Activated T-helper 1 cell treated with Interleukin-2 at 50 U/mL for 16 hours (primary cell): ENCODE measurements around the gene BBS2.
"Not testable (repeated sequence)": the region's sequence is repeated elsewhere in the genome, so short reads cannot be mapped to it uniquely, and the experiment has no call there.

Experiments
- DNase-seq: peaks from one replicate; pipeline ENCODE4 v3.0.0-alpha.2; 2020; ENCODE audit warnings: low read depth

BBS2 gene

GRCh38 chr16:56518425-56518824 lies 1.4 kb downstream of the BBS2 start:
- no peak for DNase-seq

- no peak for DNase-seq
Observed at GRCh38 chr16:56517206-56517605, 2.6 kb downstream of the BBS2 start.

GRCh38 chr16:56515665-56516064 lies 4.2 kb downstream of the BBS2 start:
- DNase-seq: no peak

GRCh38 chr16:56514845-56515244 lies 5.0 kb downstream of the BBS2 start:
- no peak for DNase-seq

GRCh38 chr16:56513972-56514371 lies 5.9 kb downstream of the BBS2 start:
- DNase-seq: peak; percentile 4

GRCh38 chr16:56513091-56513490 lies 6.7 kb downstream of the BBS2 start:
- no peak for DNase-seq

GRCh38 chr16:56512025-56512424 lies 7.8 kb downstream of the BBS2 start:
- no peak for DNase-seq

GRCh38 chr16:56510544-56510943 lies 9.3 kb downstream of the BBS2 start:
- DNase-seq: no peak

GRCh38 chr16:56506941-56507340 lies 12.9 kb downstream of the BBS2 start:
- DNase-seq: no peak

GRCh38 chr16:56505181-56505580 lies 14.6 kb downstream of the BBS2 start:
- DNase-seq: no peak

GRCh38 chr16:56493815-56494214 lies 26.0 kb downstream of the BBS2 start:
- DNase-seq: no peak

GRCh38 chr16:56493126-56493525 lies 26.7 kb downstream of the BBS2 start:
- no peak for DNase-seq

- DNase-seq: no peak
Observed at GRCh38 chr16:56491657-56492261, 28.1 kb downstream of the BBS2 start.

GRCh38 chr16:56488868-56489267 lies 31.0 kb downstream of the BBS2 start:
- DNase-seq: not testable (repeated sequence)

- DNase-seq: no peak
Observed at GRCh38 chr16:56488035-56488434, 31.8 kb downstream of the BBS2 start.

GRCh38 chr16:56483394-56483793 lies 36.4 kb downstream of the BBS2 start:
- DNase-seq: no peak

GRCh38 chr16:56482683-56483236 lies 37.1 kb downstream of the BBS2 start:
- DNase-seq: no peak

- DNase-seq: no peak
Observed at GRCh38 chr16:56481468-56482122, 38.2 kb downstream of the BBS2 start.

- no peak for DNase-seq
Observed at GRCh38 chr16:56480776-56481467, 38.9 kb downstream of the BBS2 start.

GRCh38 chr16:56479469-56479868 lies 40.4 kb downstream of the BBS2 start:
- no peak for DNase-seq

GRCh38 chr16:56478281-56479049 lies 41.4 kb downstream of the BBS2 start:
- DNase-seq: no peak

- DNase-seq: no peak
Observed at GRCh38 chr16:56477096-56477878, 42.5 kb downstream of the BBS2 start.
